Measurements from ENCODE around the gene NRXN3. TPM values are rescaled to one million over a fixed set of nuclear protein-coding genes. Genes with fewer than 3 reads are reported as not detected.

The NRXN3 gene
- total RNA-seq, 3 donors from 2014 or later, result 2.1 to 27.3 (median 2.6) TPM

DNA sequence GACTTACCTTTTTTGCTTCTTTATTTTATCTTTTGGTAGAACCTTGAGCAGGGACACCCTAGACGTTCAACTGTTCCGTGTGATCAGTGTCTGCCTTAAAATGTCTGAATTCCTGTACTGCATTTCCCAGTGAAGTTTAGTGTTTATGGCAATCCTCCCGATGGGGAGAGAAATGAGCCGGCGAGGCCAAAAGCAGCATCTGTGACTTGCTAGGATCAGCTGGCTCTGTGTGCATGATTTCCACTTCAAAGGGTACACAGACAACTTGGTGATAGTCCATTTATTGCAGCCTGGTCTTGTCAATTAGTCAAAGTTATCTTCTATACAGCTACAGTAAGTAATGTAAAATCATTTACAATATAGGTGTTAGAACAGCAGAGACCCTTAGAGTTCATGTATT is 1272.6 kb downstream of the NRXN3 start:
- no peak for DNase-seq
- intact Hi-C loops (cut with DNase I, micrococcal nuclease), result no loop called here
- H3K4me3 ChIP-seq, result no peak overlapping the region

DNA sequence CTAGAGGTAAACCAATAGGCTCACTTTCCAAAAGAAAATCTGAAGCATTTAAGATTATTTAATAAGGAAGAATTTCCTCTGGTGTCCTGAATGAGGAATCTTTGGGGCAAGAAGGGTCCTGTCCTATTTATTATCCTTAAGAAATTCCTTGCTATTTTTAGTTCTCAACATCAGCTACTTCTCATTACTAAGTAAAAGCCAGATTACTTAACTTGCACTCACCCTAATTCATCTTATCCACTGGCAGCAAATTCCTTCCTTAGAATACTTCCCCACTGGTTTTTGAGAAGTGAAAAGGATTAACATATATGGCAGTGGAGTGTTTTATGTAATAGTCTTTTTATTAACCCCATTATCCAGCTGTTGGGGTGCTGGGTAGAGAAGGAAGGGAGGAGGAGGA is 1273.4 kb downstream of the NRXN3 start:
- no peak for DNase-seq

More for the DNA sequence above, 1272.6 kb downstream of the NRXN3 start:
- no peak for ATAC-seq
- Histone ChIP-seq H3K36me3 (ENCODE audit: low read depth) (no peaks in the 10 kb centered on the region), H3K9me3 (no peaks in the 10 kb centered on the region), H3K4me1 (ENCODE audit: low read depth) (no peaks in the 10 kb centered on the region)
- TF ChIP-seq, protein P1, sequence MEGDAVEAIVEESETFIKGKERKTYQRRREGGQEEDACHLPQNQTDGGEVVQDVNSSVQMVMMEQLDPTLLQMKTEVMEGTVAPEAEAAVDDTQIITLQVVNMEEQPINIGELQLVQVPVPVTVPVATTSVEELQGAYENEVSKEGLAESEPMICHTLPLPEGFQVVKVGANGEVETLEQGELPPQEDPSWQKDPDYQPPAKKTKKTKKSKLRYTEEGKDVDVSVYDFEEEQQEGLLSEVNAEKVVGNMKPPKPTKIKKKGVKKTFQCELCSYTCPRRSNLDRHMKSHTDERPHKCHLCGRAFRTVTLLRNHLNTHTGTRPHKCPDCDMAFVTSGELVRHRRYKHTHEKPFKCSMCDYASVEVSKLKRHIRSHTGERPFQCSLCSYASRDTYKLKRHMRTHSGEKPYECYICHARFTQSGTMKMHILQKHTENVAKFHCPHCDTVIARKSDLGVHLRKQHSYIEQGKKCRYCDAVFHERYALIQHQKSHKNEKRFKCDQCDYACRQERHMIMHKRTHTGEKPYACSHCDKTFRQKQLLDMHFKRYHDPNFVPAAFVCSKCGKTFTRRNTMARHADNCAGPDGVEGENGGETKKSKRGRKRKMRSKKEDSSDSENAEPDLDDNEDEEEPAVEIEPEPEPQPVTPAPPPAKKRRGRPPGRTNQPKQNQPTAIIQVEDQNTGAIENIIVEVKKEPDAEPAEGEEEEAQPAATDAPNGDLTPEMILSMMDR (IDR thresholded peaks at IDR 0.05), result no peak

DNA sequence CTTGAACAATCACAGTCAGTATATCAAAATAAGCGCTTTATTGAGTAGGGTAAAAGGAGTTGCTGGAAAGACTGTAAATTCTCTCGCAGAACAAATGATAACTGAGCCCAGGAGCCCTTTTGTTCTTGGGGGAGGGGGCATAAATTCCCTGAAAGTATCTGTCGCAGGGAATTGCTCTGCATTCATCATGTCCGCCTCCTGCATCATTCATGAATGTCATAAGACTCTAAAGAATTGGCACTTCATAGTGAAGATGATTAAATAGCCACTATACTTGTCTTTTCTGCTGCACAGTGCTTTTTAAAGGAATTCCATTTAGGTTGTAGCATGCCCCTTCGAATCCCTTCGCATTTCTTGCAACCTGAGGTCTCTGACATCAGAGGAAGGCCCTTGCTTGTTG is 1278.8 kb downstream of the NRXN3 start:
- Histone ChIP-seq H3K36me3 (ENCODE audit: low read depth) (no peaks in the 10 kb centered on the region), H3K4me3 (no peak overlapping the region), H3K9me3 (no peaks in the 10 kb centered on the region), H3K4me1 (ENCODE audit: low read depth) (no peaks in the 10 kb centered on the region)
- TF ChIP-seq, protein P1 (IDR thresholded peaks at IDR 0.05), result no peak
- no peak for ATAC-seq
- intact Hi-C loops (cut with DNase I, micrococcal nuclease), result no loop called here
- DNase-seq, result no peak

More for the DNA sequence above, 1273.4 kb downstream of the NRXN3 start:
- H3K4me1 ChIP-seq (ENCODE audit: low read depth), result no peaks in the 10 kb centered on the region
- no peaks in the 10 kb centered on the region for H3K36me3 ChIP-seq (ENCODE audit: low read depth)
- H3K9me3 ChIP-seq, result no peaks in the 10 kb centered on the region
- intact Hi-C loops (cut with DNase I, micrococcal nuclease), result no loop called here
- TF ChIP-seq, protein P1 (IDR thresholded peaks at IDR 0.05), result no peak
- no peak overlapping the region for H3K4me3 ChIP-seq
- ATAC-seq, result no peak

DNA sequence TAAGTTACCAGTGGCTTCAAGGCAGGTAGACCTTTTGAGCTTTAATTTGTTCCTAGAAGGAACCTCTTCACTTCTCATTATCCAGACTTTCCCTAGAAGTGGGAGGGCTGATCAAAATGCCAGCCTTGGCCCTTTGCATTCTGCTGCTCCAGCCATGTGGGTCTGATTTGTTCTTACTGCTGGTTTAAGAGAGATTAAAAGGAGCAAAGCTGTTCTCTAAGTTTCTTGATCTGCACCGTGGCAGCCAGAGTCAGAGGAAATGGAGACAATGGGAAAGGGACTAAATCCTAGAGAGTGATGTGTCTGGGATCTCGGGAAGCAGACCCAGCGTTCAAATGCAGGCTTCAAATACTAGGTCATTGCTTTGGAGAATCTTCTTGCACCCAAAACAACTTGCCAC is 1281.4 kb downstream of the NRXN3 start:
- ATAC-seq, result no peak
- no peak overlapping the region for H3K4me3 ChIP-seq
- TF ChIP-seq, protein P1 (IDR thresholded peaks at IDR 0.05), result no peak
- no peaks in the 10 kb centered on the region for H3K9me3 ChIP-seq
- intact Hi-C loops (cut with DNase I, micrococcal nuclease), result no loop called here
- no peak for DNase-seq
- no peaks in the 10 kb centered on the region for H3K4me1 ChIP-seq (ENCODE audit: low read depth)
- H3K36me3 ChIP-seq (ENCODE audit: low read depth), result no peaks in the 10 kb centered on the region

DNA sequence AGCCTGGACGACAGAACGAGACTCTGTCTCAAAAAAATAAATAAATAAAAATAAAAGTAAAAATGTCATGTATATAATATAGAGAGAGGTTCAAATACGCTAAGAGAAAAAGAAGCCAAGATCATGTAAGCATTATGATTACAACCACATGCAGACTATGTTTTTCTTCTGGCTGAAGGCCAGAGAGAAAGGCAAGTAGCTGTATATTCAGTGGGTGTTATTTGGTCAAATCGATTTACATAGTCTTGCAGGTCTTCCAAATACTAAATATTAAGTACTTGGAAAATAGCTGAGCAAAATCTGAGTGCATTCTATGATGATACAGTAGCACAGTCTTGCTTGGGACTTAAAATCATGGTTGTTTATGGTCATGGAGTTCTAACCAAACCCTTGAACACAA is 1283.1 kb downstream of the NRXN3 start:
- TF ChIP-seq, protein P1 (IDR thresholded peaks at IDR 0.05), result no peak

DNA sequence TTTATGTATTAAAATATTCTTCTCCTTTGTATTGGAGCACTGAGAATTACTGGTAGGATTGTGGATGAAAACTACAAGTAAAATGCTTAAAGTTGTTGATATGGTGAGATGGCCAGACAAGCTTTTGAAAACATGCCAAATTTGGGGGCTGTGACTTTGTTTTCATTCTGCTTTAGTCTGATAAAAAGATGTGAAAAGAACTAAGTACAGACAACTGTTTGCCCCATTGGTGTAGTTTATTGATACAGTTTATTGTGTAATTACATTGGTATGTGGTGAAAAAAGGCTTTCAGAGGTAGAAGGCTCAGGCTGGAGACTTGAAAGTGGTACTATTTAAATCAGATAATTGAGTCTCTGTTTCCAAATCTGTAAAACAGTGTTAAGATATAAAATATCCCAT is 1294.3 kb downstream of the NRXN3 start:
- no peaks in the 10 kb centered on the region for H3K36me3 ChIP-seq (ENCODE audit: low read depth)
- TF ChIP-seq, protein P1 (IDR thresholded peaks at IDR 0.05), result no peak
- ATAC-seq, result no peak
- H3K4me1 ChIP-seq (ENCODE audit: low read depth), result no peaks in the 10 kb centered on the region
- intact Hi-C loops (cut with DNase I, micrococcal nuclease), result no loop called here
- no peak overlapping the region for H3K4me3 ChIP-seq
- DNase-seq, result no peak
- no peaks in the 10 kb centered on the region for H3K9me3 ChIP-seq

More for the DNA sequence above, 1283.1 kb downstream of the NRXN3 start:
- intact Hi-C loops (cut with DNase I, micrococcal nuclease), result no loop called here
- no peak for DNase-seq
- Histone ChIP-seq H3K36me3 (ENCODE audit: low read depth) (no peaks in the 10 kb centered on the region), H3K4me3 (no peak overlapping the region), H3K4me1 (ENCODE audit: low read depth) (no peaks in the 10 kb centered on the region), H3K9me3 (no peaks in the 10 kb centered on the region)
- ATAC-seq, result no peak
